HFF-Myc (cell line): ENCODE data around the gene MYO16.
A peak's percentile ranks its signal among the peaks of the same experiment; 100 is the strongest.

Source experiments
- DNase-seq: peaks from one replicate; pipeline ENCODE4 v3.0.0-alpha.2; 2011; ENCODE audit warnings: low read depth; ENCODE audit errors: extremely low read depth
- H3K4me3 ChIP-seq: replicated peaks from 2 replicates; pipeline ENCODE4 v1.5.1; 2011; ENCODE audit warnings: low read depth, mild to moderate bottlenecking, control low read depth, low read length
- CTCF ChIP-seq: IDR thresholded peaks from 2 replicates; pipeline ENCODE4 v1.5.1; 2012; ENCODE audit warnings: mild to moderate bottlenecking, low read depth, low read length, control low read depth; ENCODE audit errors: missing control alignments

The MYO16 gene

GRCh38 chr13:108606424-108606823, 23.0 kb upstream of the MYO16 start:
- H3K4me3 ChIP-seq: no peak overlapping the region
- TF ChIP-seq CTCF: no peak
- no peak for DNase-seq

GRCh38 chr13:108609353-108609752, 20.1 kb upstream of the MYO16 start:
- H3K4me3 ChIP-seq: no peak overlapping the region
- peak; percentile 20 for DNase-seq
- TF ChIP-seq CTCF: peak; percentile 45

GRCh38 chr13:108610507-108610906, 18.9 kb upstream of the MYO16 start:
- H3K4me3 ChIP-seq: no peak overlapping the region
- TF ChIP-seq CTCF: no peak
- DNase-seq: no peak

- H3K4me3 ChIP-seq: no peak overlapping the region
- no peak for DNase-seq
Measured at GRCh38 chr13:108615241-108615640, 14.2 kb upstream of the MYO16 start.

GRCh38 chr13:108618233-108618632, 11.2 kb upstream of the MYO16 start:
- DNase-seq: no peak
- no peak overlapping the region for H3K4me3 ChIP-seq
- TF ChIP-seq CTCF: no peak

More at GRCh38 chr13:108615241-108615640, 14.2 kb upstream of the MYO16 start:
- TF ChIP-seq CTCF: no peak

GRCh38 chr13:108621462-108621861, 7.9 kb upstream of the MYO16 start:
- H3K4me3 ChIP-seq: no peak overlapping the region
- no peak for TF ChIP-seq CTCF
- no peak for DNase-seq

GRCh38 chr13:108624108-108624507, 5.3 kb upstream of the MYO16 start:
- H3K4me3 ChIP-seq: no peak overlapping the region
- no peak for TF ChIP-seq CTCF
- no peak for DNase-seq
